ENCODE measurements around the gene ARSG. TPM values are rescaled to one million over a fixed set of nuclear protein-coding genes. Genes with fewer than 3 reads are reported as not detected.

The ARSG gene
- total and polyA plus RNA-seq, 2 donors (not counting 1 experiment from before 2014, with no cell fraction given), result 5.5 to 18.4 TPM

DNA sequence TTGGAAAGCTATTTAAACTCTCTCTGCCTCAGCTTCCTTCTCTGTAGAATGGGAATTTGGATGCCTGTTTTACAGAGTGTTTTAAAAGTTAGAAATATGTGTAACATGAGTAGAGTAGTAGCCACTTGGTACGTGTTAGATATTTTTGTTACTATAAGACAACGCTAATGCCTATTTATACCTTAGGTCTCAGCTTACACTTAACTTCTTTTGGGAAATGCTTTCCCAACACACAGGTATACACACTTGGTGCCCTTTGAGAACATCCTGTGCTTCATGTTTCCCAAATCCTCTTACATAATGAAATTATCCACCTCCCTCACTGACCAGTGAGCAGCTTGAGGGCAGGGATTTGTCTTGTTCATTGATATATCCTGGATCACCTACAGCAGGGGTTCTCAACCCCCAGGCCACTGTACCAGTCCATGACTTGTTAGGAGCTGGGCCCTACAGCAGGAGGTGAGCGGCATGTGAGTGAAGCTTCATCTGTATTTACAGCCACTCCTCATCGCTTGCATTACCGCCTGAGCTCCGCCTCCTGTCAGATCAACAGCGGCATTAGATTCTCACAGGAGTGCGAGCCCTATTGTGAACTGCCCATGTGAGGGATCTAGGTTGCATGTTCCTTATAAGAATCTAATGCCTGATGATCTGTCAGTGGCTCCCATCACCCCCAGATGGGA lies 33.5 kb downstream of the ARSG start:
- 98% methylated on average over 6 of the region's 8 CpGs for WGBS (ENCODE audit: insufficient coverage)
- ATAC-seq (ENCODE audit: low read depth), result no peak
- H3K27ac ChIP-seq (ENCODE audit: low read length in 2 of 2), result no peak overlapping the region
- Mint-ChIP-seq H3K27me3 (peaks cover 12% of the 10 kb centered on the region), H3K27ac (no peak overlapping the region), H3K4me1 (peaks cover 4% of the 10 kb centered on the region), H3K9me3 (ENCODE audit: insufficient read depth) (no peaks in the 10 kb centered on the region), H3K4me3 (no peak overlapping the region)
- POLR2A ChIA-PET, result no interaction called here
- H3K4me1 ChIP-seq (ENCODE audit: control insufficient read depth in 2 of 2, insufficient read depth in 2 of 2, low read length in 2 of 2), result peaks cover 4% of the 10 kb centered on the region in 2 donors
- TF ChIP-seq EZH2 (IDR thresholded peaks at IDR 0.05; ENCODE audit: borderline replicate concordance, insufficient read depth, low read depth, low read length, poor library complexity, severe bottlenecking), result no peak
- TF ChIP-seq, protein P1, sequence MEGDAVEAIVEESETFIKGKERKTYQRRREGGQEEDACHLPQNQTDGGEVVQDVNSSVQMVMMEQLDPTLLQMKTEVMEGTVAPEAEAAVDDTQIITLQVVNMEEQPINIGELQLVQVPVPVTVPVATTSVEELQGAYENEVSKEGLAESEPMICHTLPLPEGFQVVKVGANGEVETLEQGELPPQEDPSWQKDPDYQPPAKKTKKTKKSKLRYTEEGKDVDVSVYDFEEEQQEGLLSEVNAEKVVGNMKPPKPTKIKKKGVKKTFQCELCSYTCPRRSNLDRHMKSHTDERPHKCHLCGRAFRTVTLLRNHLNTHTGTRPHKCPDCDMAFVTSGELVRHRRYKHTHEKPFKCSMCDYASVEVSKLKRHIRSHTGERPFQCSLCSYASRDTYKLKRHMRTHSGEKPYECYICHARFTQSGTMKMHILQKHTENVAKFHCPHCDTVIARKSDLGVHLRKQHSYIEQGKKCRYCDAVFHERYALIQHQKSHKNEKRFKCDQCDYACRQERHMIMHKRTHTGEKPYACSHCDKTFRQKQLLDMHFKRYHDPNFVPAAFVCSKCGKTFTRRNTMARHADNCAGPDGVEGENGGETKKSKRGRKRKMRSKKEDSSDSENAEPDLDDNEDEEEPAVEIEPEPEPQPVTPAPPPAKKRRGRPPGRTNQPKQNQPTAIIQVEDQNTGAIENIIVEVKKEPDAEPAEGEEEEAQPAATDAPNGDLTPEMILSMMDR (IDR thresholded peaks at IDR 0.05), result no peak
- intact Hi-C loops (cut with micrococcal nuclease), result no loop called here
- no peaks in the 10 kb centered on the region for H3K36me3 ChIP-seq (replicated peaks in 1 of 2; ENCODE audit: control extremely low read depth in 1 of 2, control insufficient read depth in 1 of 2, extremely low read depth in 1 of 2, insufficient read depth in 2 of 2, low read length in 1 of 2)
- no peak overlapping the region for H2AFZ ChIP-seq (ENCODE audit: insufficient read depth, low read depth, low read length, poor library complexity, severe bottlenecking)
- CTCF ChIA-PET, result no interaction called here
- H3K27me3 ChIP-seq (replicated peaks in 1 of 4; ENCODE audit: control extremely low read depth in 1 of 4, control insufficient read depth in 3 of 4, insufficient read depth in 4 of 4, low read length in 3 of 4), result peaks cover 0 to 8% (median 0%) of the 10 kb centered on the region in 4 experiments
- H3K4me3 ChIP-seq (ENCODE audit: control extremely low read depth in 1 of 5, extremely low read depth in 1 of 5, insufficient read depth in 1 of 5, low read depth in 2 of 5, low read length in 4 of 5), result no peak overlapping the region
- H3K9me3 ChIP-seq (ENCODE audit: control extremely low read depth in 1 of 3, control insufficient read depth in 2 of 3, insufficient read depth in 1 of 3, low read length in 2 of 3), result peaks cover 0 to 7% (median 0%) of the 10 kb centered on the region in 3 donors
- DNase-seq, result no peak
- H3K9ac ChIP-seq (ENCODE audit: low read length), result no peak overlapping the region
- no peaks in the 10 kb centered on the region for H3K79me2 ChIP-seq (ENCODE audit: control insufficient read depth, insufficient read depth, low read length)
- H4K20me1 ChIP-seq (ENCODE audit: control insufficient read depth, insufficient read depth, low read length, poor library complexity, severe bottlenecking), result no peaks in the 10 kb centered on the region
- H3K4me2 ChIP-seq (replicated peaks; ENCODE audit: low read depth, low read length, poor library complexity, severe bottlenecking), result no peak overlapping the region

DNA sequence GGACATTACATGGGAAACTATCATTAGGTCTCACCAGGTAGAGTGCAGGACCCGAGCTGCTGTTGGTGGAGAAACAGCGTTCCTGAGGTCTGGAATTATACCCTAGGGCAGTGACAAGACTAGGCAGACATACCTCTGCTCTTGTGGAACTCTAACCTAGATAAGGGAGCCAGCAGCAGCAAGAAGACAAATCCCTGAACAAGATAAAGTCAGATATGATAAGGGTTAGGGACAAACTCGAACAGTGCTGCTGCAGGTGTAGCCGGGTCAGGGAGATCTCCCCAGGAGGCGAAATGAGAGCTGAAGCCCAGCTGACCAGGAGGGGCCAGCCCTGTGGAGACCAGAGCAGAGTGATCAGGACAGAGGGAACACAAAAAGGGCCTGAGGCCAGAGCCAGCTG lies 34.7 kb downstream of the ARSG start:
- Histone ChIP-seq H3K4me2 (replicated peaks; ENCODE audit: low read depth, low read length, poor library complexity, severe bottlenecking) (no peak overlapping the region), H3K9ac (ENCODE audit: low read length) (no peak overlapping the region), H3K4me1 (ENCODE audit: control insufficient read depth in 2 of 2, insufficient read depth in 2 of 2, low read length in 2 of 2) (no peaks in the 10 kb centered on the region), H2AFZ (ENCODE audit: insufficient read depth, low read depth, low read length, poor library complexity, severe bottlenecking) (no peak overlapping the region), H3K27me3 (replicated peaks in 1 of 4; ENCODE audit: control extremely low read depth in 1 of 4, control insufficient read depth in 3 of 4, insufficient read depth in 4 of 4, low read length in 3 of 4) (peaks cover 0 to 5% (median 0%) of the 10 kb centered on the region in 4 experiments), H3K36me3 (replicated peaks in 1 of 2; ENCODE audit: control extremely low read depth in 1 of 2, control insufficient read depth in 1 of 2, extremely low read depth in 1 of 2, insufficient read depth in 2 of 2, low read length in 1 of 2) (no peaks in the 10 kb centered on the region), H3K79me2 (ENCODE audit: control insufficient read depth, insufficient read depth, low read length) (no peaks in the 10 kb centered on the region), H3K4me3 (ENCODE audit: control extremely low read depth in 1 of 5, extremely low read depth in 1 of 5, insufficient read depth in 1 of 5, low read depth in 2 of 5, low read length in 4 of 5) (no peak overlapping the region), H4K20me1 (ENCODE audit: control insufficient read depth, insufficient read depth, low read length, poor library complexity, severe bottlenecking) (no peaks in the 10 kb centered on the region), H3K9me3 (ENCODE audit: control extremely low read depth in 1 of 3, control insufficient read depth in 2 of 3, insufficient read depth in 1 of 3, low read length in 2 of 3) (peaks cover 0 to 19% (median 5%) of the 10 kb centered on the region in 3 donors), H3K27ac (ENCODE audit: low read length in 2 of 2) (no peak overlapping the region)
- H3K4me1 Mint-ChIP-seq, result no peaks in the 10 kb centered on the region
- H3K9me3 Mint-ChIP-seq (ENCODE audit: insufficient read depth), result no peaks in the 10 kb centered on the region
- no peak overlapping the region for H3K4me3 Mint-ChIP-seq
- no peak for TF ChIP-seq EZH2 (IDR thresholded peaks at IDR 0.05; ENCODE audit: borderline replicate concordance, insufficient read depth, low read depth, low read length, poor library complexity, severe bottlenecking)
- TF ChIP-seq, protein P1 (IDR thresholded peaks at IDR 0.05), result no peak
- WGBS (ENCODE audit: insufficient coverage), result 82% methylated on average over 5 of the region's 5 CpGs
- H3K27ac Mint-ChIP-seq, result no peak overlapping the region
- ChIA-PET CTCF (interaction anchor here (0.6 kb wide), 2 partner anchors 356 to 853 kb away, joined by 3 read pairs; no protein-coding TSS in a partner anchor), POLR2A (no interaction called here)
- ATAC-seq (ENCODE audit: low read depth) (no peak), DNase-seq (no peak)
- peaks cover 7% of the 10 kb centered on the region for H3K27me3 Mint-ChIP-seq
- intact Hi-C loops (cut with micrococcal nuclease), result no loop called here

Data from B cell (primary cell).